GM23338 (cell line): Measurements from ENCODE around the gene TBC1D7. TPM values are rescaled to one million over a fixed set of nuclear protein-coding genes. Genes with fewer than 3 reads are reported as not detected.

Experiments used
- ATAC-seq: fragments of 200-7000 bp; cut with Tn5 transposase; 3 replicates; pipeline ENCODE4 v1.9.1; 2020
- DNase-seq: peaks from one replicate; pipeline ENCODE4 v3.0.0-alpha.2; 2015; ENCODE audit warnings: low spot score
- H2AFZ ChIP-seq: fragments of 200-600 bp; sonication (generic); 2 replicates; pipeline ENCODE4 v1.8.0; 2016; ENCODE audit warnings: antibody characterized with exemption, mild to moderate bottlenecking, moderate library complexity
- H3F3A ChIP-seq: fragments of 200-600 bp; sonication (generic); replicated peaks from 2 replicates; pipeline ENCODE4 v1.8.0; 2017; ENCODE audit warnings: antibody characterized with exemption, mixed run types, low read depth
- H3K27ac ChIP-seq: fragments of 200-600 bp; sonication (generic); 2 replicates; pipeline ENCODE4 v1.6.1; 2016; ENCODE audit warnings: low read depth
- H3K27me3 ChIP-seq: fragments of 200-600 bp; sonication (generic); 2 replicates; pipeline ENCODE4 v1.8.0; 2016; ENCODE audit warnings: mild to moderate bottlenecking, mixed run types, moderate library complexity; ENCODE audit not compliant: insufficient read depth
- H3K36me3 ChIP-seq: fragments of 200-600 bp; sonication (generic); 2 replicates; pipeline ENCODE4 v1.8.0; 2016; ENCODE audit warnings: mild to moderate bottlenecking; ENCODE audit not compliant: insufficient read depth
- H3K4me1 ChIP-seq: fragments of 200-600 bp; sonication (generic); 2 replicates; pipeline ENCODE4 v1.8.0; 2016; ENCODE audit warnings: mild to moderate bottlenecking, moderate library complexity; ENCODE audit not compliant: insufficient read depth
- H3K4me2 ChIP-seq: fragments of 200-600 bp; sonication (generic); 2 replicates; pipeline ENCODE4 v1.7.1; 2017; ENCODE audit warnings: mixed run types
- H3K4me3 ChIP-seq: fragments of 200-600 bp; sonication (generic); 2 replicates; pipeline ENCODE4 v1.6.1; 2016; ENCODE audit warnings: mixed run types
- H3K79me2 ChIP-seq: fragments of 200-600 bp; sonication (generic); replicated peaks from 2 replicates; pipeline ENCODE4 v1.8.0; 2017; ENCODE audit warnings: mild to moderate bottlenecking; ENCODE audit not compliant: insufficient read depth
- H3K9me2 ChIP-seq: fragments of 200-600 bp; sonication (generic); 2 replicates; pipeline ENCODE4 v1.8.0; 2017; ENCODE audit not compliant: insufficient read depth
- H4K20me1 ChIP-seq: fragments of 200-600 bp; sonication (generic); replicated peaks from 2 replicates; pipeline ENCODE4 v1.8.0; 2017; ENCODE audit warnings: mild to moderate bottlenecking; ENCODE audit not compliant: insufficient read depth
- H3K27ac Mint-ChIP-seq: 2 replicates; pipeline ENCODE4 v1.8.0; 2020; ENCODE audit warnings: inconsistent platforms, mild to moderate bottlenecking, moderate library complexity, mixed read lengths
- H3K27me3 Mint-ChIP-seq: 3 replicates; pipeline ENCODE4 v1.8.0; 2022; ENCODE audit warnings: low read depth, mild to moderate bottlenecking, moderate library complexity, mixed read lengths, inconsistent platforms; ENCODE audit not compliant: insufficient read depth, poor library complexity
- H3K36me3 Mint-ChIP-seq: 3 replicates; pipeline ENCODE4 v1.8.0; 2021; ENCODE audit warnings: low read depth, mild to moderate bottlenecking, inconsistent platforms, moderate library complexity, mixed read lengths
- H3K4me1 Mint-ChIP-seq: 3 replicates; pipeline ENCODE4 v1.8.0; 2020; ENCODE audit warnings: mild to moderate bottlenecking, inconsistent platforms, mixed read lengths
- H3K4me3 Mint-ChIP-seq: 3 replicates; pipeline ENCODE4 v1.8.0; 2021; ENCODE audit warnings: moderate library complexity, mild to moderate bottlenecking, inconsistent platforms, mixed read lengths
- H3K9me3 Mint-ChIP-seq: 3 replicates; pipeline ENCODE4 v1.8.0; 2020; ENCODE audit warnings: moderate library complexity, mild to moderate bottlenecking, inconsistent platforms, mixed read lengths
- CREB1 ChIP-seq: fragments of 250-450 bp; sonication (Bioruptor Pico); IDR thresholded peaks from 2 replicates; pipeline ENCODE4 v1.5.0; 2020; ENCODE audit warnings: low read depth, mild to moderate bottlenecking, moderate library complexity
- CTCF ChIP-seq, 2 experiments: fragments of 200-600 bp in 1 of 2; sonication (generic) in 1 of 2; conservative IDR thresholded peaks; 2 replicates each; pipeline versions ENCODE4 v1.5.1 to v1.6.1; 2016 to 2017; ENCODE audit warnings: antibody characterized with exemption in 2 of 2, low read depth in 2 of 2, mild to moderate bottlenecking in 2 of 2, moderate library complexity in 1 of 2
- ETS1 ChIP-seq: IDR thresholded peaks from 2 replicates; pipeline ENCODE4 v1.6.1; 2016; ENCODE audit warnings: antibody characterized with exemption
- EZH2 ChIP-seq: fragments of 200-600 bp; sonication (generic); IDR thresholded peaks from one replicate; pipeline ENCODE4 v1.8.0; 2017; ENCODE audit warnings: antibody characterized with exemption, mild to moderate bottlenecking, low read depth; ENCODE audit not compliant: unreplicated experiment
- EZH2phosphoT487 ChIP-seq: fragments of 200-600 bp; sonication (generic); IDR thresholded peaks from one replicate; pipeline ENCODE4 v1.8.1; 2018; ENCODE audit warnings: antibody characterized with exemption; ENCODE audit not compliant: unreplicated experiment
- JUNB ChIP-seq: IDR thresholded peaks from one replicate; pipeline ENCODE4 v1.6.1; 2016; ENCODE audit warnings: antibody characterized with exemption; ENCODE audit not compliant: unreplicated experiment
- NANOG ChIP-seq: IDR thresholded peaks from 2 replicates; pipeline ENCODE4 v1.6.1; 2016; ENCODE audit warnings: antibody characterized with exemption, borderline replicate concordance
- POLR2AphosphoS5 ChIP-seq: IDR thresholded peaks from 2 replicates; pipeline ENCODE4 v1.6.1; 2016; ENCODE audit warnings: antibody characterized with exemption, low read depth
- REST ChIP-seq: IDR thresholded peaks from one replicate; pipeline ENCODE4 v1.6.1; 2018; ENCODE audit warnings: antibody characterized with exemption; ENCODE audit not compliant: unreplicated experiment
- STAT1 ChIP-seq: IDR thresholded peaks from one replicate; pipeline ENCODE4 v1.6.1; 2016; ENCODE audit warnings: antibody characterized with exemption; ENCODE audit not compliant: unreplicated experiment
- ZNF114 ChIP-seq: fragments of 250-450 bp; sonication (Bioruptor Pico); IDR thresholded peaks from 2 replicates; pipeline ENCODE4 v1.5.0; 2020; ENCODE audit warnings: mild to moderate bottlenecking, moderate library complexity
- ZNF331 ChIP-seq: fragments of 250-450 bp; sonication (Bioruptor Pico); IDR thresholded peaks from 2 replicates; pipeline ENCODE4 v1.5.0; 2020; ENCODE audit warnings: low read depth, mild to moderate bottlenecking, moderate library complexity
- ZNF462 ChIP-seq: fragments of 250-450 bp; sonication (Bioruptor Pico); IDR thresholded peaks from 2 replicates; pipeline ENCODE4 v1.5.0; 2020; ENCODE audit warnings: mild to moderate bottlenecking, moderate library complexity
- polyA plus RNA-seq: library from polyadenylated mRNA; unstranded; fragments of >200 nt; fragmentation: Nextera tagmentation; extraction: Ambion mirVana; gene quantifications from 2 replicates; pipeline ENCODE4 v1.2.1, GENCODE V29; 2016
- total RNA-seq: library from RNA; depleted of rRNA; stranded (reverse); fragments of >200 nt; shearing (Covaris generic); gene quantifications from 2 replicates; pipeline ENCODE4 v1.2.3, GENCODE V29; 2014

Gene TBC1D7
- total and polyA plus RNA-seq, 2 experiments from 2014 or later, result 62.0 to 70.4 TPM

GRCh38 chr6:13259393-13259792, 68.9 kb downstream of the TBC1D7 start:
- H3K79me2 ChIP-seq, result no peaks in the 10 kb centered on the region
- H3K27me3 Mint-ChIP-seq, result peaks cover 3% of the 10 kb centered on the region
- no peak for ATAC-seq

More at GRCh38 chr6:13259393-13259792, 68.9 kb downstream of the TBC1D7 start:
- Histone ChIP-seq H3K27me3 (no peaks in the 10 kb centered on the region), H3K4me1 (no peaks in the 10 kb centered on the region), H2AFZ (no peak overlapping the region), H3F3A (no peaks in the 10 kb centered on the region), H3K27ac (no peak overlapping the region), H3K36me3 (no peaks in the 10 kb centered on the region), H3K4me2 (no peak overlapping the region), H3K4me3 (no peak overlapping the region), H3K9me2 (0 out of 2 replicates have a peak, but pooled peaks cover 4% of the 10 kb centered on the region), H4K20me1 (no peaks in the 10 kb centered on the region)
- peaks cover 30% of the 10 kb centered on the region for H3K36me3 Mint-ChIP-seq
- peaks cover 29% of the 10 kb centered on the region for H3K9me3 Mint-ChIP-seq
- H3K4me1 Mint-ChIP-seq, result peaks cover 6% of the 10 kb centered on the region
- no peak overlapping the region for H3K27ac Mint-ChIP-seq
- TF ChIP-seq ETS1 (no peak), ZNF114 (CRISPR knock-in tag) (no peak), CREB1 (no peak), EZH2 (no peak), STAT1 (no peak), ZNF331 (CRISPR knock-in tag) (no peak), JUNB (no peak), REST (no peak), EZH2phosphoT487 (no peak), ZNF462 (CRISPR knock-in tag) (no peak), CTCF (conservative IDR thresholded peaks at IDR 0.05; ENCODE audit: low read depth in 2 of 2) (no peak), NANOG (no peak), POLR2AphosphoS5 (no peak)
- DNase-seq, result no peak
- no peak overlapping the region for H3K4me3 Mint-ChIP-seq
